NCI-H128 (cell line): ENCODE results near the gene FCN1.

Experiments
- DNase-seq: peaks from one replicate; lab custom pipeline; 2025; ENCODE audit not compliant: unreplicated experiment; lab: John Stamatoyannopoulos, UW

Gene FCN1

DNA sequence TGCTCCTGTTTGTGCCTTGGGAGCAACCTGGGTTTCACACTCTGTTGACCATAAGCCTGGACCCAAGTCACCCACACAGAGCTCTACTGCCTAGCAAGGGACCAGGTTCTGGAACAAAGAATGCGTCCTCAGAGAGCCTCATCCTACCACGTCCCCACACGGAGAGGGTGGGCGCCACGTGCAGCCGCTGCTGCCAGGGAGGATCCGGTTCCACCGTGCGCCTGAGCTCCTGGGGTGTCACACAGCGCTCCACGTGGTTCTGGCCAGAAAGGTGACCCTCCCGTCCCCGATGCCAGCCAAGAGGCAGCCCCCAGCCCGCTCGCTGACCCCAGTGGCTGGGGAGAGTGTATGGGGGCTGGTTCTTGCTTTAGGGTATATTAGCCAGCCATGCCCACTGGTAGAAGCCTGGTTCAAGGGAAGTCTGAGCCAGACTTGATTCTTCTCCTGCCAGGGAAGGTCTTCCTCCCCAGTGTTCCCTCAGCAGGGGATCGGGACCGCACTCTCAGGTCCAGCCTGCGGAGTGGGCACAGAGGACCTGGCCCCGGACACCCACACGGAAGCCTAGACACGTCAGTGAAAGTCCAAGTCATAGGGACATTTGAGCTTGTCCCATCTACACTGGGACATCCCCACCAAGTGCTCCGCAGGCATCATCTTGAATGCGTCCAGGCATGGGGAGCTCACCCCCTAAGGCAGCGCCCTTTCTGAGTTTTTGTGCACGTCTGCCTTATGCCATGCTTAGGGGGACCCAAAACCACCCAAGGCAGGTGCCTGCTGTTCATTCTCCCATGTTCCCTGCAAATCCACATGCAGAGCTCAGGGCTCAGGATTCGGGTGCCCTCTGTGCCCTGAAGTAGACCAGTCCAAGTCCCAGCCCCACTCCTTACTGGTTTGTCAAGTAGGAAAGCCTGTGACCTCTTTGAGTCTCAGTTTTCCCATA, 2.4 kb downstream of the FCN1 start:
- DNase-seq, result no peak

DNA sequence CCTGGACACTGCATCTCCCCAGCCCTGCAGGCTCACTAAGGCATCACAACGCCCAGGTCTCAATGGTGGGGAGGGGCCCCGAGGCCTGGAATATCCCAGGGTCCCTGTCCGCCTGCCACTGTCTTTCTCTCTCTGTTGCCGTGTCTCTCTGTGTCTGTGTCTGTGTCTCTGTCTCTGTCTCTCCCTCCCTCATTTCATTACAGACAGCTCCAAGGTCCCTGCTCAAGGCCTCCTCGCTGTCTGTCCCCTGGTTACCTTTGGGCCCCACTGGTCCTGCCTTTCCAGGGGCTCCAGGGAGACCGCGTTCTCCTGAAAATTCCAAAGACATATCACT, 3.2 kb downstream of the FCN1 start:
- no peak for DNase-seq

DNA sequence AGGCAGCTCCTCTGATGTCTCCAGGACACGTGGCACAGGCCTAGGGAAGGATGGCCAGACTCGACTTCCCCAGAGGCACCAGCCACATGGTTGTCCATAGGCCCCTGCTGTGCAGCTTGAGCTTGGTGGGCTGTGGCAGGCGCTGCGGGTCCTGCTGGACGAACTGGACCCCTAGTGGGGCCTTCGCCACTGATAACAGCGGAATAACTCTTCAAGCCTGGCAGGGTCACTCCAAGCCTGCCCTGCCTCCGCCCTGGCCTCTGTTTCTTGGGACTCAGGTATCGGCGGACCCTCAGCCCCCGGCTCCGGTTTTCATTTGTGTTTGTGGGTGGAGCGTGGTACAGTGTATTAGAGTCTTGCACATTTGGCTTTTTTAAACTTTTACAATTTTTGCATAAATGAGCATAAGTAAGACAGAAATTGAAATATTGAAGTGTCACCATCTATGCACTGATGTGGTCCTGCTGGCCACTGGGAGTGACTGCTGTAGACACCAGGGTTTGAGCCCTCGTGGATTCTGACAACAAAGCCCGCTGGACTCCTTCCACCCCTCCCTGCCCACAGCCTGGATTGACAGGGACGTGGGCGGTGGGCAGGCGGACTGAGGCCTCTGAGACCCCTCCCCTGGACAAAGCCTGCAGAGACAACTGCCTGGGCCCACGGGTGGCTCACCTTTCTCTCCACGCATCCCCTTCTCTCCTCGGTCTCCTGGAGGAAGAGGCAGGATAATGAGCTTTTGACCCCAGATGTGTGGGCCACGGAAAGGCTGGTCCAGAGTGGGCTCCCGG, 3.8 kb downstream of the FCN1 start:
- no peak for DNase-seq

- DNase-seq, result no peak
Measured at GRCh38 chr9:134913041-134913712, 4.5 kb downstream of the FCN1 start.

DNA sequence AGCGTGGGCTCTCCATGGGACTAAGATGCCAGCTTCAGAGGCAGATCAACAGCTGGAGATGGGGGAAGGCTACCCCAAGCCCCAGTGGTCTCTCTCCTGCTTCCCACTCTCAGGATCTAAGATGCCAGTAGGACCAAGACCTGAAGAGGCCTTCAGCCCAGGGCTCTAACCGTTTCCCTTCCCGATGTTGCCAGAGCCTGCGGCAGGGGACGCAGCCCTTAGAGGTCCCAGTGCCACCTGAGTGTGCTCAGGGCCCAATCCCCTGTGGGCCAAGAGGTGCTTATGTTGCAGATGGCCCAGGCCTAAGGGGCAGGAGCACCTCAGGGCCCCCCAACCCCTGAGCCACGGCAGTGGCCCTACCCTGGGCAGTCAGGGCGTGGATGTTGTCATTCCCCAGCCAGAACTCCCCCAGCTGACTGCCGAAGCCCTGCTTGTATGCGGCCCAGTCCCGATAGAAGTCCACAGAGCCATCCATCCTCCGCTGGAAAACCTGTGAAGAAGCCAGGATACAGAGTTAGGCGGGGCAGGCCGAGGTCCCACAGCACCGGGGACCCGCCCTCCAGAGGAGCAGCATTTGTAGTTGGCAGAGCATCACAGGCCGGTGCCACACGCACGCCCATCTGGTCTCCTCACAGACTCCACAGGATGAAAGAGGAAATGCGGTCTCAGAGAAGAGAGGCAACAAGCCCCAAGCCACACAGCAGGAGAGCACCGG, 5.4 kb downstream of the FCN1 start:
- no peak for DNase-seq

DNA sequence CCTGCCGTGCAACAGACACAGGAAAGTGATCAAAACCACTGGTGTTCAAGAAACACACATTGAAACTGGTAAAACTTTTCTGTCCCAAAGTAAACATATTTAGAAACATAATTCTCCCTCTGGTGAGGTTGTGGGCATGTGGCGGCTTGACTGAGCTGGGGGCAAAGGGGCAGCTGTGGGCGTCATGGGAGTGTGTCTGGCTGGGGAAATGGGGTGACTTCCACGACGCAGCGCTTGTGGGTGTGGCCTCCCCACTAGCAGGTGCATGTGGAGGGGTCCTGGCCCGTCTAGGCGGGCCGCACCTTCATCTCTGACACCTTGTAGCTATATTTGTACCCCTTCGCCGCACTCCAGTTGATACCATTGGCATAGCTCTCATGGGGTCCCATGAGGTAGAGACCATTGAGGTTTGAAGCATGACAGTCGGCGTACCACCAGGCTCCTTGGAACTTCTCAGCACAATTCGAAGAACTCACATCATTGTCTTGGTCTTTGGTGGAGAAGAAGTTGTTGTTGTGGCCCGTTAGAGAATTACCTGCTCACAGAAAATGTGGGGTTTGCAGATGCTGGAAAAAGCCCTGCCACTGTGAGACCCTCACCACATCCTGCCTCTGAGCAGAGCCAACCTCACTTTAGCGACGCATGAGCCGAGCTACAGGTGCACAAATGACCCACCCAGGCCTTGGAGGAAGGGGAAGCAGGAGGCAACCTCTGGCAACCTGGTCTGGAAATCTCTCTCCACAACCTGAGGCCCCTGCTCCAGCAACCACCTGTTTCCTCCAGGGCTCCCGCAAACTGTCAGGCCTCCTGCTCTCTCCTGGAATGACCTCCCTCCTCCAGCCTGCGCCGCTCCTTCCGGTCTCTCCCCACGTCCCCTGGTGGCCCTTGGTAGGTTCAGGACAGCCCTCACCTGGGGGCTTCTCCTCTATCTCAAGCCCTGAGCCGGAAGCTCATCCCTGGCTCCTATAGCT, 7.9 kb downstream of the FCN1 start:
- DNase-seq, result no peak

- DNase-seq, result no peak
Measured at GRCh38 chr9:134908524-134909309, 9.0 kb downstream of the FCN1 start.

DNA sequence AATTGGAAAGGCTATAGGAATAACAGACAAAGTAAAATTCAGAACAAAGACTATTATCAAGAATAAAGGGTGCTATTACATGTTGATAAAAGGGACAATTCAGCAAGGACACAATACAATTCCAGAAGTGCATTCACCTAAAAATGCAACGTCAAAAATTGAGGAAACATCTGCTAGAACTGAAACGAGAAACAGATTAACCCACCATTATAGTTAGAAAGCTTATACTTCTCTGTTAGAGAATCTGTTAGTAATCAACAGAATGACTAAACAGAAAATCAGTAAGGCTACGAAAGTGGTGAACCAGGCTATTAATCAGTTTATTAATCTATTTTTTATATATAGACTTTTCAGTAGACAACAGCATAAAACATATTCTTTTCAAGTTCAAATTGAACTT, 14.8 kb downstream of the FCN1 start:
- no peak for DNase-seq

DNA sequence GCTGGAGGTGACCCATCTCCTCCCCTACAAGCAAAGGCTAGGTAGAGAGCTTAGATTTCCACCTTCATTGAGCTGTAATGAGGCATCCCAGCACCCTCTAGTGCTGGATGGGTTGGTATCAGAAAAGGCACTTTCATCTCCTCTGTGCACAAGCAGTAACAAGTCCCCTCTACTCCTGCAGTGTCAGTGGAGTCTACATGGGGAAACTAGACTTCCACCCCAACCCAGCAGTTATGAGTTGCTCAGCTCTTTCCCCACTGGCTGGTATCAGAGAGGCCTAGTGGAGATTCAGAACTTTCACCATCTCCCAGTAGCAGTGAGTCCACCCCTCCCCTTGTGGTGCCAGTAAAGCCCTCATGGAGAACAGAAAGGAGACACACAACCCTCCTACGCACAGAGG, 17.9 kb downstream of the FCN1 start:
- DNase-seq, result no peak

- DNase-seq, result no peak
Measured at GRCh38 chr9:134899168-134899567, 18.5 kb downstream of the FCN1 start.

- no peak for DNase-seq
Measured at GRCh38 chr9:134898319-134898718, 19.4 kb downstream of the FCN1 start.

DNA sequence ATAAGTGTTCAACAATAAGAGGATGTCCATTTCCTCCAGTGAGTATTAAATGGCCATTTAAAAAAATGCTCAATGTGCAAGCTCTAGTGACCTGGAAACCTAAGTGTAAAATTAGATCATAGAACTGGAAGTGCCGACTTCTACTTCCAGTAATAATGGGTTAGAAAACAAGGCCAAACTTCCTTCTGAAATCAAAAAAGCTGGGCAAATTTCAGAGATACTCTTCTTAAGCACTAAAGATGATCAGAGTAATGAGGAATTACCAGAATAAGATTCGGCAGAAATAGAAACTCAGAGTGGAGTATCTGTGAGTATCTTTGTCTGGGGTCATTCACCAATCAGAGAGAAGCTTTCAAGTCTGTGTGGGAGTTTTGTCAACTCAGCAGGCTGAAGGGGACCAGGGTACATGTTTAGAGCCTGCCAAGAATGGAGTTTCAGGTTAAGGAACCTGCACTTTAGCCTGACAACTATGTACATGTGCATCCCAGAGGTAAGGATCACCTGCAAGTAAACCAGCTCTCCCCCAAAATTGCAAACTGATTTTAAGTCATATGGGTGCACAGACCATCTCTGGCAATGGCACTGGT, 20.0 kb downstream of the FCN1 start:
- no peak for DNase-seq

DNA sequence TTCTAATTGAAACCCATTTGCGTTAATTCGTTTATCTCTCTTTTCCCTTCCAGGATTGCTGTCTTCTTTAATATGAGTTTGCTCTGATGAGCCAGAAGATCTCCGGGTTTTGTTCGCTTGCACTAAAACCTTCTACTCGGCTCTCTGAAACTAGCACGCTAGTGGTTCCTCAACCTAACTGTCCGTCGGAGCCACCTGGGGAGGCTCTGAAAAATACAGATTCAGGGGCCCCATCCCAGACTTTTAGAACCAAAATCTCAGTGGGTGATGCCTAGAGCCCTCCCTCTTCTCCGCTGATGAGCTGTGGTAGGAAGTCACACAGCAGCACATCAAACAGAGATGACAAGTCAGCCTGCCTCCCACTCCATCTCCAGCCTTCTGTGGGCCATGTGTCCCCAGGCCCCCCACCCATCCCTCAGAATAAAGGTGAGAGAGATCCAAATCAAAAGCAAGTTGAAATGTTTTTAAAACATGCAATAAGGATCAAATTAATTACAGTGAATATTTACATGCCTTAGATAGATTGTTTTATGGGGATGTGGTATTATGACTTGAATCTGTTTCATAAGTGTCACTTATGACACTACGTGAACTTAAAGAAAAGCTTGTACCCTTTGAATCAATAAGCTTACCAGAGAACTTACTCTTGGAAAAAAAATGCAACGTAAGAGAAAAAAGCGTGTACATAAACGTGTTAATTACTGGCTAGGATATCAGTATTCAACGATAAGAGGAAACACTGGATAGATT, 20.7 kb downstream of the FCN1 start:
- no peak for DNase-seq

GRCh38 chr9:134895908-134896833, 21.5 kb downstream of the FCN1 start:
- DNase-seq, result no peak

DNA sequence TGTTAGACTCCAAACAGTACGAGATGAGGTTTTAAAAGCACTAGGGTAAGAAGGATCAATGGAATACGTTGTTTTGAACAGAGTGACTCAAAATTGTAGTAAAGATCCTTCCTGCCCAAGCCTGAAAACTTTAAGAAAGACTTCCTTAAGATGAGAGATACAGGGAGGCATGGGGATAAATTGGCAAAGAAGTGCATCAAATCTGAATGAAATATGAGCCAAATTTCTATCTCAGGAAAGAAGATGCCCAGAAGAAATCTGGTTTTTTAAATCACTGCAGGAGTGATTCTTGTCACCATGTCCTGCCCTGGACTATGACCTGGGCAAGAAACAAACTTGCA, 22.2 kb downstream of the FCN1 start:
- no peak for DNase-seq

DNA sequence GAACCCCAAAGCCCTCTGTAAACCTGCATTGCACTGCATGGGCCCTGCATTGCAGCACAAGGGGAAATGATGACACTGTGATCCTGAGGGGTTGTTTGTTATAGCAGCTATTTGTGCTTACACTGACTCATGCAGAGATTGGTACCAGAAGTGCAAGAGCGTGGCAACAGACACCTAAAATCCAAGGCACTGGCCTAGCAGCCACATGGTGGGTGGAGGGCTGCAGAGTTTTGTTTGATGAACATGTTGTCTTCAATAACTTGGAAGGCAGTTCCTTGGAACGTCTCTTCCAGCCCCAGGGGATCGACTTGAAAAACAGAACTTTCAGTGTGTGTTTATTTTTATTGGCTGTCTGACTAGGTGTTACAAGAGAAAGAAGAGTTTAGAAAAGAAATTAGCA, 22.6 kb downstream of the FCN1 start:
- no peak for DNase-seq
